ENCODE data around the gene DNAJC21.
"Not testable (repeated sequence)": the region's sequence is repeated elsewhere in the genome, so short reads cannot be mapped to it uniquely, and the experiment has no call there.

The DNAJC21 gene

DNA sequence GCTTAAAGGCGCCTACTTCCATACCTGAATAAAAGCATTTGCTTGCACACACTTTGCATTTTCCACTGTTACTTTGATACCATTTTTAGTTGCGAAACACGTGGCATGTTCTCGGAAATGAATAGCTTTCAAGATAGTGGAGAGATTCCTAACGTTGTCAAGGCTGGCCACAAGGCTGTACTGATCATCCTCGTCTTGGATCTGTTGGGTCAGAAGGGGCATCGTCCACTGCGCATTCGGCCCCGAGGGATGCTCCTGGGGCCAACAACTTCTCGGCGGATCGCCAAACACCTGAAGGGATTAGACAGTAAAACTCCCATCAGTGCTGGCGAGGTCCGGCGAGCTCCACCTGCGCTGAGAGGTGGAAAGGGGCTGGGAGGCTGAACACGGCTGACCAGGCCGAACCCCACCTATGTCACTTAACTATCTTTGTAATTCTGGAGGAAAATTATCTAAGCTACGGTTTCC lies 14.7 kb upstream of the DNAJC21 start:
- Mint-ChIP-seq H3K4me1 (peaks cover 29% of the 10 kb centered on the region), H3K9me3 (no peaks in the 10 kb centered on the region), H3K36me3 (peaks cover 25% of the 10 kb centered on the region), H3K27ac (no peak overlapping the region), H3K27me3 (no peaks in the 10 kb centered on the region), H3K4me3 (no peak overlapping the region)

DNA sequence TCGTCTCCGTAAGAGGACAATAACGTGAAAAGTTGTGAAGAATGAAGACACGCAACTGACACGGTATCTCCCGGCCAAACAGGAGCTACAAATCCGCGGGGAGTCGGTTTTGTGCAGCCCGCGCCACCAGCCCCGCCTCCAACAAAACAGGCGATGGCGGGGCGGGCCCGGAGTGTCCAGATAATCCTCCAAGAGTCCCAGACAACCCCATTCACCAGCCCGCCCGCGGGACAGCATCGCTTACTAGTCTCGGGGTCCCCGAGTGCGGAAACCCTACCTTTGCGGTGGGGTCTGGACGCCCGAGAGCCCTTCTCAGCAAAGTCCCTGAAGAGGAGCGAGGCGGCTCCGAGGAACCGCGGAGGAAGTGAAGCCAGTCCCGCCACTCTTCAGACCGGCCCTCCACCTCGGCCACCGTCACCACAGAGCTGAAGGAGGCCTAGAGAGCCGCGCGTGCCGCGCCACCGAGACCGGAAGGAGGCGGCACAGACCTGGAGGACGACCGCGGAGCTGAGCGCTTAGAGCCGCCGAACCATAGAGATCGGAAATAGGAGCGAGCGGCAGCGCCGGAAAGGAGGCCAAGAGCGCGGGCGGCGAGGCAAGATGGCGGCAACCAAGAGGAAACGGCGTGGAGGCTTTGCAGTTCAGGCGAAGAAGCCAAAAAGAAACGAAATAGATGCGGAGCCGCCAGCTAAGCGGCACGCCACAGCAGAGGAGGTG lies 14.1 kb upstream of the DNAJC21 start, which contains the start of the genes BRIX1 and RAD1:
TSS of gene BRIX1 (plus strand) at position 573 of the 717 bp plus-strand sequence. CDS start at position 601, 28 bp downstream.
TSS of gene RAD1 (minus strand) at position 366 of the 717 bp plus-strand sequence. CDS start 612 bp downstream, outside the sequence.
- Mint-ChIP-seq H3K9me3 (no peaks in the 10 kb centered on the region), H3K4me3 (no peak within 1 kb of the TSS), H3K27ac (no peak within 1 kb of the TSS), H3K4me1 (peaks cover 29% of the 10 kb centered on the region), H3K36me3 (peaks cover 27% of the 10 kb centered on the region), H3K27me3 (no peaks in the 10 kb centered on the region)

DNA sequence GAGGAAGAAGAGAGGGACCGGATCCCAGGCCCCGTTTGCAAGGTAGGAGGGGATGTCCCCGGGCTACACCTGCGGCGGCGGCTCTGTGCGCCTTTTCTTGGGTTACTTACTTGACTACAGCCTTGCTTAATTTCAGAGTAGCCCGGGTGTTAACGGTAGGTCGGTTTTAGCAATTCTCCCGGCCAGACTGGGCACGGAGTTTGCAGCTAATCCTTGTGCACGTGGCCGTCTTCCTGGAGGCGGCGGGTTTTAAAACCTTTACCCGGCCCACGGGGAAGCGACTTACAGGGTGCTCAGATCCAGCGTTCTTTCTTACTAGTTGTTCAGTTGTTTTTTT lies 13.5 kb upstream of the DNAJC21 start:
- H3K27me3 Mint-ChIP-seq = no peaks in the 10 kb centered on the region
- H3K27ac Mint-ChIP-seq = no peak overlapping the region
- peaks cover 29% of the 10 kb centered on the region for H3K36me3 Mint-ChIP-seq
- no peak overlapping the region for H3K4me3 Mint-ChIP-seq
- H3K9me3 Mint-ChIP-seq = no peaks in the 10 kb centered on the region
- H3K4me1 Mint-ChIP-seq = peaks cover 29% of the 10 kb centered on the region

DNA sequence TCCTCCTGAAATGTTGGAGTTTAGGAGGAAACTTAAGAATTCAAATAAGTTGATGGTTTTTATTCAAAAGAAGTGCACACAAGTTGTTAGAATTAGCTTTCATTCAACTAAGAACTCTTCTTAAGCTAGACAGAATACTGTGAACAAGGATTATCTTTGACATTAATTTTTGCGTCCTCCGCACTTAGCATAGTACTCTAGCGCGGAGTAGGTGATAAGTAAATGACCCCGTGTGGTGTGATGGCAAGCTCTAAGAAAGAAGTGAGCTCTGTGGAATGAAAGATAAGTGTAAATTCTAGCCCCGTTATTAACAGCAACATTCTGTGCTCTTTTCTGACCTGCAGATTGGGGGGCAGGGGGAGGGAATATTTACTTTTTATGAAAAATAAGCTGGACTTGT lies 12.8 kb upstream of the DNAJC21 start:
- H3K27ac Mint-ChIP-seq = no peak overlapping the region
- peaks cover 33% of the 10 kb centered on the region for H3K4me1 Mint-ChIP-seq
- H3K36me3 Mint-ChIP-seq = peaks cover 26% of the 10 kb centered on the region
- no peak overlapping the region for H3K4me3 Mint-ChIP-seq
- H3K9me3 Mint-ChIP-seq = no peaks in the 10 kb centered on the region
- no peaks in the 10 kb centered on the region for H3K27me3 Mint-ChIP-seq

DNA sequence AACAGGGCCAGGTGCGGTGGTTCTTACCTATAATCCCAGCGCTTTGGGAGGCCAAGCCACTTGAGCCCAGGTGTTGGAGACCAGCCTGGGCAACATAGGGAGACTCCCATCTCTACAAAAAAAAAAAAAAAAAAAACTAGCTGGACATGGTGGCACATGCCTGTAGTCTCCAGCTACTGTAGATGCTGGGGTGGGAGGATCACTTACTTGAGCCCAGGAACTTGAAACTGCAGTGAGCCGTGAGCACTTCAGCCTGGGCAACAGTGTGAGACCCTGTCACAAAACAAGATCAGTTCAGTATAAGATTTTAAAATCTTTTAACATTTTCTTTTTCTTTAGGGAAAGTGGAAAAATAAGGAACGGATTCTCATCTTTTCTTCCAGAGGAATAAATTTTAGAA lies 11.3 kb upstream of the DNAJC21 start:
- Mint-ChIP-seq H3K9me3 (no peaks in the 10 kb centered on the region), H3K27me3 (no peaks in the 10 kb centered on the region), H3K4me1 (peaks cover 34% of the 10 kb centered on the region), H3K27ac (peak overlapping the region; percentile 74), H3K36me3 (peaks cover 23% of the 10 kb centered on the region), H3K4me3 (no peak overlapping the region)

DNA sequence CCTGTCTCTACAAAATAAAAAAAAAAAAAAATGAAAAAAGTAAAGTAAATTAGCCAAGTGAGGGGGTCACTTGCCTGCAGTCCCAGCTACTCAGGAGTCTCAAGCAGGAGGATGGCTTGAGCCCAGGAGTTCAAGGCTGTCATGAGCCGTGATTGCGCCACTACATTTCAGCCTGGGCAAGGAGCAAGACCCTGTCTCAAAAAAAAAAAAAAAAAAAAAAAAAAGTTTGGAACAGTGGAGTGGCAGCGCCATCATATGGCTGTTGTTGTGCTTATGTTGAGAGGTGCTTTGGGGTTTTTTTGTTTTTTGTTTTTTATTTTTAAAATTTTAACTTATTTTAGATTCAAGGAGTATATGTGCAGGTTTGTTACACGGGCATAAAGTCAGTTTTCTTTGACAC lies 10.3 kb upstream of the DNAJC21 start:
- no peaks in the 10 kb centered on the region for H3K9me3 Mint-ChIP-seq

DNA sequence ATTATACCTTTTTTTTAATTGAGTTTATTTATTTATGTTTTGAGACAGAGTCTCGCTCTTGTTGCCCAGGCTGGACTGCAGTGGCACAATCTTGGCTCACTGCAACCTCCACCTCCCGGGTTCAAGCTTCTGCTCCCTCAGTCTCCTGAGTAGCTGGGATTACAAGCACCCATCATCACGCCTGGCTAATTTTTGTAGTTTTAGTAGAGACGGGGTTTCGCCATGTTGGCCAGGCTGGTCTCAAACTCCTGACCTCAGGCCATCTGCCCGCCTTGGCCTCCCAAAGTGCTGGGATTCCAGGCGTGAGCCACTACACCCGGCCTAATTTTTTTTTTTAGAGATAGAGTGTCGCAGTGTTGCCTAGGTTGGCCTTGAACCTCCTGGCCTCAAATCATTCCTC lies 6.1 kb upstream of the DNAJC21 start:
- Mint-ChIP-seq H3K4me3 (peak overlapping the region; percentile 71), H3K27ac (peak overlapping the region; percentile 90), H3K4me1 (peaks cover 28% of the 10 kb centered on the region), H3K36me3 (peaks cover 19% of the 10 kb centered on the region)
- H3K9me3 Mint-ChIP-seq, H3K27me3 Mint-ChIP-seq: not testable (repeated sequence)

More for the DNA sequence above, 10.3 kb upstream of the DNAJC21 start:
- Mint-ChIP-seq H3K4me1 (peaks cover 34% of the 10 kb centered on the region), H3K27me3 (no peaks in the 10 kb centered on the region), H3K36me3 (peaks cover 25% of the 10 kb centered on the region), H3K4me3 (no peak overlapping the region), H3K27ac (no peak overlapping the region)

DNA sequence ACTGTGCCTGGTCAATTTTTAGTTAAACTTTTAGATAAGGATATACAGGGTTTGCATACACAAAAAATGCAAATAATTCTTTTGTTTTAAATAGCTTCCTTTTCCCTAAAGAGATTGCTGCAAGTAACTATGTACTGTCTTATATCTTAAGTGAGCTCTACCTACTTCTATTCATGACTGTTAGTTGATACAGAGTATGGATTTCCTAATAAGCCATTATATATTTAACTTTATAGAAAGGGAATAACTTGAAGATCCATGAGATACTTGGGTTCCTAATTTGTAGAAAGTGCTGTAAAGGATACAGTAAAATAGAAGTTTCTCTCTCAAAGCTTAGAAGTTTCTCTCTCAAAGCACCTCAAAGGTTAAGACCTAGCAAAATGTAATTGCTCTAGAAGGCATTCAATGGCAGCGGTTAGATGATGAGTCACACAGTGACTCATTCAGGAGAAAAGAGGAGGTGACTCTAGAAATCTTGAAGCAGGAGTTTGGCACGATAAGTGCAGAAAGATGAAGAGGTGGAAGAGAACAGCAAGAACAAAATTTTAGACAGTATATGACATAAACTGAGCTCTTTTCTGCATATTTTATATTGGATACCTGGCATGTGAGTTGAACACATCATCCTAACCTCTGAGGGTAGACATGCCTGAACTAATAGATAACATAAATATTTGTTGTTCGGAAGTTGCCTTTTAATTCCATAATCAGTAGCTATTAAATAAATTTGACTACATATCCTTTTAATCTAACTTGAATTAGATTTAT lies 5.5 kb upstream of the DNAJC21 start:
- Mint-ChIP-seq H3K4me1 (peaks cover 29% of the 10 kb centered on the region), H3K36me3 (peaks cover 20% of the 10 kb centered on the region), H3K27me3 (no peaks in the 10 kb centered on the region), H3K27ac (peak overlapping the region; percentile 90), H3K9me3 (no peaks in the 10 kb centered on the region), H3K4me3 (peak overlapping the region; percentile 71)

DNA sequence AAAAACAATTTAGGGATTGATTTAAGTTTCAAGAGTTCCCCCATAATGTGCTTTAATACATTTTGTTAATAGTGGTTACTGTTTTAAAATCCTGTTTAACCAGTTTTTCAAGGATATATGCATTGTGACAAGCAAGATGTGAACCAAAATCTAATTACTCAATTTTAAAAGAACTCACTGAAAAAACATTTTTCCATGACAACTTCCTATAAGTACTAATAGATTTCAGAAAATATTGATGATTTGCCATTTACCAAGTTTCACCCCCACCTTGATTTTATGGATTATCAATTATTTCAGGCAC lies 4.9 kb upstream of the DNAJC21 start:
- Mint-ChIP-seq H3K4me3 (peak overlapping the region; percentile 42), H3K27ac (peak overlapping the region; percentile 90), H3K4me1 (peaks cover 33% of the 10 kb centered on the region), H3K27me3 (no peaks in the 10 kb centered on the region), H3K36me3 (peaks cover 21% of the 10 kb centered on the region), H3K9me3 (no peaks in the 10 kb centered on the region)

DNA sequence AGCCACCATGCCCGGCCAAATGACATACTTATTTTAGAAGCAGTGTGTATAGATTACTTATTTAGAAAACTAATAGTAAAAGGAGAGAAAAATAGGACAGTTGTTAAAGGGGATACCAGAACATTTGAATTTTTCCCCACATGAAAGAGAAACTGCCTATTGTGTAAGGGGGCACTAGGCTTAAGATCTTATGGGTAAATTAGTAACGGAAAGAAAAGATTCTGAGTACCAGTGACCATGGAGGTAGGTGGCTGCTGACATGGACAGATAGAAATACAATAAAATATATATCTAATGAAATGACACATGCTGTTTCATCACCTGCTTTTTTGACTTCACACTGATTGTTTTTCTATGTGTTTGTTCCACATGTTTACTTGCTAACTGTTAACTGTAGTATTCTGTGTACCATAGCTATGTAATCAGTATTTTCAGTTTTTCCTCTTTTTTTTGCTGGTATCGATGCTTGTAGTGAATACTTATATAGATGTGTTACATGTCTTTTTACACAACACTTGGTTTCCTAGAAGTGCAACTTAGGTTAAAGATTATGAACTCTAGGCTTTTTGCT lies 3.0 kb upstream of the DNAJC21 start:
- H3K36me3 Mint-ChIP-seq = peaks cover 20% of the 10 kb centered on the region
- no peak overlapping the region for H3K4me3 Mint-ChIP-seq
- no peaks in the 10 kb centered on the region for H3K9me3 Mint-ChIP-seq
- no peaks in the 10 kb centered on the region for H3K27me3 Mint-ChIP-seq
- peak overlapping the region; percentile 55 for H3K27ac Mint-ChIP-seq
- H3K4me1 Mint-ChIP-seq = peaks cover 40% of the 10 kb centered on the region

DNA sequence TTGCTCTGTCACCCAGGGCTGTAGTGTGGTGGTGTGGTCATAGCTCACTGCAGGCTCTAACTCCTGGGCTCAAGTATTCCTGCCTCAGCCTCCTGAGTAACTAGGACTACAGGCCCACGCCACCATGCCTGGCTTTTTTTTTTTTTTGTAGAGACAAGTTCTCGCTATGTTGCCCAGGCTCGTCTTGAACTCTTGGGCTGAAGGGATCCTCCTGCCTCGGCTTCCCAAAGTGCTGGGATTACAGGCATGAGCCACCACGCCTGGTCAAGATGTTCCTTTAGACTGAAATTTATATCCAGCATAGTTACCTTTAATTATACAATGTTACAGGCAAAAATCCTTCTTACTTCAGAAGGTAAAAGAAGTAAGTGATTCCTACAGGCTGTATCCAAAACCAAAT lies 1.6 kb upstream of the DNAJC21 start:
- no peaks in the 10 kb centered on the region for H3K27me3 Mint-ChIP-seq
- H3K4me3 Mint-ChIP-seq = no peak overlapping the region
- H3K9me3 Mint-ChIP-seq = no peaks in the 10 kb centered on the region
- no peak overlapping the region for H3K27ac Mint-ChIP-seq
- H3K4me1 Mint-ChIP-seq = peaks cover 40% of the 10 kb centered on the region
- peaks cover 19% of the 10 kb centered on the region for H3K36me3 Mint-ChIP-seq

DNA sequence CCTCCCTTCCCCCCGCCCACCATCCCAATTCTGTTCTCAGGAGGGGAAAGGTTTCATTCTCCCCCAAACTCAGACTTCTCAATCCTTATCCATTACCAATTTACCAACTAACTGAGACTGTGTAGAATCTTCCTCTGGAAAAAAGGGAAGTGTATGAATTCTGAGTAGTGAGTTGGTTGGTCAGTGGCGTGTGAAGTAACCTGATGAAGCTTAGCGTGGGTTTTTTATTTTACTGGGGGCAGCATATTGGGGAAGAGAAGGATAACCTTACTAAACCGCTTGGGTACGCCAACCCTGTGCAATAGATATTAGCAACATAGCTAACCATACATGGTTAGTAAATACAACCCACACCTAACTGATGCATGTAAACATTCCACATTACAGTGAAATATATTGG lies 1.1 kb upstream of the DNAJC21 start:
- Mint-ChIP-seq H3K4me1 (peaks cover 38% of the 10 kb centered on the region), H3K9me3 (no peaks in the 10 kb centered on the region), H3K4me3 (peak overlapping the region; percentile 19), H3K27me3 (no peaks in the 10 kb centered on the region), H3K27ac (no peak overlapping the region), H3K36me3 (peaks cover 19% of the 10 kb centered on the region)

DNA sequence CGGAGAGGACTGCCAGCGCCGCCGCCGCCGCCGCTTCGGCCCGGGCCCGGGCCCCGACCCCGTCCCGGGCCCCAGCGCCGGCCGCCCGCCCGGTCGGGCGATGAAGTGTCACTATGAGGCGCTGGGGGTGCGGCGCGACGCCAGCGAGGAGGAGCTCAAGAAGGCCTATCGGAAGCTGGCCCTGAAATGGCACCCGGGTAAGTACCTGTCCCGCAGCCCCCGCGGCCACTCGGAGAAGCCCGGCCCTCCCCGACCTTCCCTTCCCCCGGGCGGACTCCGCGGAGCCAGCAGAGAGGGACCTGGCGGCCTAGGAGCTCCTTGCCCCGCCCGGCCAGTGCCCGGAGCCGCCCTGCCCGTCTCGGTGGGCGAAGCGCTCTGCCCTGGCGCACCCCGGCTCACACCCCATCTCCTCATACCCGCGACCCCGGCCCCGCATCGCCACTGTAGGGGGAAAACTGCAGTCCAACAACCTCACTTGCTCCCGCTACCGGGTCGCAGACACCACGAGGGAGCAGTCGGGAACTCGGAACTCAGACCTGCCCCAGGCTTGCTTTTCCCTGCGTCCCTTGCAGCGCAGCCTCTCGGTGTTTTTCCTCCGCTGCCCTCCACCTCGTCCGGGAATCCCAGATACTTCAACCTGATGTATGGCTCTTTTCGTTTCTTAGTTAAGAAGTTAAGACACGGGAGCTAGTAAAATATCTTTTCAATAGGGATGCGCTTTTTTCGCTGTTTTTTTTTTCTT lies 532 bp downstream of the DNAJC21 start:
- no peaks in the 10 kb centered on the region for H3K27me3 Mint-ChIP-seq
- H3K4me3 Mint-ChIP-seq = peak overlapping the region; percentile 98
- peaks cover 16% of the 10 kb centered on the region for H3K36me3 Mint-ChIP-seq
- H3K9me3 Mint-ChIP-seq = no peaks in the 10 kb centered on the region
- H3K27ac Mint-ChIP-seq = peak overlapping the region; percentile 98
- peaks cover 34% of the 10 kb centered on the region for H3K4me1 Mint-ChIP-seq

DNA sequence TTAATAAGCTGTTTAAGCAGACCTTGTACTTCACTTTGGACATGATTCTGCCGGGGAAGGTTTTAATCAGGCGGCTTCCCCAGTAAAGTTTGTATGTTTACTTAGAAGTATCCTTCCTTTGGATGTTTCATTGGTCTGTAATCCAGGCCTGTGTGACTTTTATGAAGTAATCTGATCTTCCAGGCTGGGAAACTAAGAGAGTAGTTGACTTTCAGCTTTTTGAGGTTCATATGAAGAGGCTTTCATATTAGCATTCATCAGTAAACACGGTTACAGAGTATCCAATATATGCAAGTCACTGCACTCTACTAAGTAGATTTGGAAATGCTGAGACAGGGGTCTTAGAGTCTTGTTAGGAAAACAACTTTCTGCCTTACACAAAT lies 1.1 kb downstream of the DNAJC21 start:
- Mint-ChIP-seq H3K4me3 (peak overlapping the region; percentile 98), H3K27ac (peak overlapping the region; percentile 98), H3K9me3 (no peaks in the 10 kb centered on the region), H3K36me3 (peaks cover 14% of the 10 kb centered on the region), H3K4me1 (peaks cover 33% of the 10 kb centered on the region), H3K27me3 (no peaks in the 10 kb centered on the region)

DNA sequence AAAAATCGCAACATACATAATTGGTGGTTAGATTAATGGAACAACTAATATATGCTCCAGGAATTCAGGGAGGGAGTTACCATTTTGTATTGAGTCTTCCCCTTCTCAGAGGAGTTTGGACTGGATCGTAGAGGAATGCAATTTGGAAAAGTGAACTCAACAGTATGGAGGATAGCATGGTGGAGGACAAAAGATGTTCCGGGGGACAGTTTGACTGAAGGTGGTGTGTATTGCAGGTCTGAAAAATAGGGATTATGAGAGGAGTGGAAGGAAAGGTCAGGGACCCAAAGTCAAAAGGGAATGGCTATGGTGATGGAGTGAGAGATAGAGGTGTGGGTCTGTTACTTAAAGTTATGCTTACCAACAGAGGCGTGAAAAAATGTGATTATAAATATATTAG lies 1.5 kb downstream of the DNAJC21 start:
- Mint-ChIP-seq H3K4me3 (peak overlapping the region; percentile 98), H3K9me3 (no peaks in the 10 kb centered on the region), H3K4me1 (peaks cover 33% of the 10 kb centered on the region), H3K36me3 (peaks cover 13% of the 10 kb centered on the region), H3K27me3 (no peaks in the 10 kb centered on the region), H3K27ac (peak overlapping the region; percentile 98)
